Loucy (cell line): ENCODE measurements around the gene PGAP6.

Experiments
- H2AFZ ChIP-seq: fragments of 200-600 bp; sonication (generic); 2 replicates; pipeline ENCODE4 v1.6.0; 2016; ENCODE audit warnings: antibody characterized with exemption, mild to moderate bottlenecking, low read length, moderate library complexity
- H3F3A ChIP-seq: fragments of 200-600 bp; 2 replicates; pipeline ENCODE4 v1.6.0; 2016; ENCODE audit warnings: antibody characterized with exemption, low read depth, mild to moderate bottlenecking
- H3K27me3 ChIP-seq: fragments of 200-600 bp; sonication (generic); 2 replicates; pipeline ENCODE4 v1.6.1; 2014; ENCODE audit warnings: low read length, mild to moderate bottlenecking; ENCODE audit not compliant: insufficient read depth, poor library complexity, severe bottlenecking
- H3K36me3 ChIP-seq: fragments of 200-600 bp; sonication (generic); 2 replicates; pipeline ENCODE4 v1.6.1; 2016; ENCODE audit warnings: low read length; ENCODE audit not compliant: insufficient read depth
- H3K4me1 ChIP-seq: fragments of 200-600 bp; sonication (generic); 2 replicates; pipeline ENCODE4 v1.5.1; 2014; ENCODE audit warnings: low read length, mild to moderate bottlenecking; ENCODE audit not compliant: insufficient read depth, poor library complexity, severe bottlenecking
- H3K4me2 ChIP-seq: fragments of 200-600 bp; sonication (generic); 2 replicates; pipeline ENCODE4 v1.6.0; 2014; ENCODE audit warnings: antibody characterized with exemption, low read length, low read depth, mild to moderate bottlenecking; ENCODE audit not compliant: poor library complexity, severe bottlenecking
- H3K4me3 ChIP-seq: fragments of 200-600 bp; sonication (generic); 2 replicates; pipeline ENCODE4 v1.5.1; 2014; ENCODE audit warnings: low read length, mild to moderate bottlenecking, mixed read lengths; ENCODE audit not compliant: poor library complexity, severe bottlenecking
- H3K79me2 ChIP-seq: fragments of 200-600 bp; sonication (generic); 2 replicates; pipeline ENCODE4 v1.6.1; 2014; ENCODE audit warnings: low read length; ENCODE audit not compliant: insufficient read depth
- H3K9ac ChIP-seq: fragments of 200-600 bp; sonication (generic); 2 replicates; pipeline ENCODE4 v1.6.0; 2014; ENCODE audit warnings: mild to moderate bottlenecking, low read depth, low read length, moderate library complexity; ENCODE audit not compliant: poor library complexity, severe bottlenecking
- H3K9me2 ChIP-seq: fragments of 200-600 bp; sonication (generic); replicated peaks from 2 replicates; pipeline ENCODE4 v1.6.1; 2016; ENCODE audit warnings: low read depth, low read length, mixed read lengths
- H3K9me3 ChIP-seq: fragments of 200-600 bp; sonication (generic); 2 replicates; pipeline ENCODE4 v1.6.1; 2014; ENCODE audit warnings: mild to moderate bottlenecking, antibody characterized with exemption, low read length, low read depth; ENCODE audit not compliant: insufficient read depth
- H4K20me1 ChIP-seq: fragments of 200-600 bp; sonication (generic); 2 replicates; pipeline ENCODE4 v1.6.0; 2014; ENCODE audit warnings: antibody characterized with exemption, low read length, mild to moderate bottlenecking; ENCODE audit not compliant: insufficient read depth, poor library complexity, severe bottlenecking
- CTCF ChIP-seq: fragments of 200-600 bp; sonication (generic); conservative IDR thresholded peaks from 2 replicates; pipeline ENCODE4 v1.5.1; 2014; ENCODE audit warnings: mild to moderate bottlenecking, antibody characterized with exemption, low read length
- EZH2phosphoT487 ChIP-seq: fragments of 200-600 bp; IDR thresholded peaks from 2 replicates; pipeline ENCODE4 v1.6.1; 2018; ENCODE audit warnings: antibody characterized with exemption, mild to moderate bottlenecking, moderate library complexity, borderline replicate concordance

PGAP6 gene

GRCh38 chr16:340370-341091, 41.2 kb downstream of the PGAP6 start:
- Histone ChIP-seq H3F3A (no peaks in the 10 kb centered on the region), H3K4me3 (no peak overlapping the region), H3K79me2 (peaks cover 49% of the 10 kb centered on the region), H3K9ac (no peak overlapping the region), H3K4me1 (peaks cover 22% of the 10 kb centered on the region), H3K36me3 (no peaks in the 10 kb centered on the region), H3K27me3 (no peaks in the 10 kb centered on the region), H3K9me3 (no peaks in the 10 kb centered on the region), H3K9me2 (no peaks in the 10 kb centered on the region), H3K4me2 (peak overlapping the region; percentile 31), H2AFZ (no peak overlapping the region), H4K20me1 (no peaks in the 10 kb centered on the region)
- TF ChIP-seq EZH2phosphoT487 (no peak), CTCF (no peak)

- peaks cover 55% of the 10 kb centered on the region for H3K79me2 ChIP-seq
- H3K36me3 ChIP-seq = no peaks in the 10 kb centered on the region
- H3K9me2 ChIP-seq = no peaks in the 10 kb centered on the region
- H3K4me2 ChIP-seq = peak overlapping the region; percentile 31
- TF ChIP-seq EZH2phosphoT487 = no peak
- no peaks in the 10 kb centered on the region for H3F3A ChIP-seq
- H2AFZ ChIP-seq = no peak overlapping the region
- H3K4me3 ChIP-seq = no peak overlapping the region
- no peaks in the 10 kb centered on the region for H3K9me3 ChIP-seq
- H3K9ac ChIP-seq = no peak overlapping the region
- H3K27me3 ChIP-seq = no peaks in the 10 kb centered on the region
- peaks cover 22% of the 10 kb centered on the region for H3K4me1 ChIP-seq
- no peaks in the 10 kb centered on the region for H4K20me1 ChIP-seq
Measured at GRCh38 chr16:339680-340079, 42.1 kb downstream of the PGAP6 start.

GRCh38 chr16:337975-338575, 43.7 kb downstream of the PGAP6 start:
- Histone ChIP-seq H3F3A (no peaks in the 10 kb centered on the region), H4K20me1 (no peaks in the 10 kb centered on the region), H3K36me3 (no peaks in the 10 kb centered on the region), H3K9me2 (no peaks in the 10 kb centered on the region), H3K4me3 (no peak overlapping the region), H3K79me2 (peaks cover 71% of the 10 kb centered on the region), H2AFZ (no peak overlapping the region), H3K4me1 (peaks cover 21% of the 10 kb centered on the region), H3K27me3 (no peaks in the 10 kb centered on the region), H3K4me2 (no peak overlapping the region), H3K9me3 (no peaks in the 10 kb centered on the region), H3K9ac (no peak overlapping the region)
- TF ChIP-seq CTCF = no peak
- TF ChIP-seq EZH2phosphoT487 = no peak

GRCh38 chr16:337437-337836, 44.3 kb downstream of the PGAP6 start:
- Histone ChIP-seq H3K4me2 (no peak overlapping the region), H3K36me3 (no peaks in the 10 kb centered on the region), H3K9me3 (no peaks in the 10 kb centered on the region), H3K79me2 (peaks cover 66% of the 10 kb centered on the region), H3K4me3 (no peak overlapping the region), H3K4me1 (peaks cover 15% of the 10 kb centered on the region), H2AFZ (no peak overlapping the region), H3K27me3 (no peaks in the 10 kb centered on the region), H3K9ac (no peak overlapping the region), H3K9me2 (no peaks in the 10 kb centered on the region), H3F3A (no peaks in the 10 kb centered on the region), H4K20me1 (no peaks in the 10 kb centered on the region)
- TF ChIP-seq EZH2phosphoT487 = no peak
- TF ChIP-seq CTCF = no peak
